Activated T-cell treated with anti-CD3 and anti-CD28 coated beads, Interleukin-2, amount 50 U/mL, for 72 hours (primary cell): ENCODE data around the gene TNC. TPM values are rescaled to one million over a fixed set of nuclear protein-coding genes. Genes with fewer than 3 reads are reported as not detected.

Source experiments
- ATAC-seq, 2 donors: fragments of 150-1000 bp; cut with Tn5 transposase; replicated peaks in 1 of 2; 2 replicates each; pipeline ENCODE4 v1.10.0; 2021; ENCODE audit warnings: moderate library complexity in 2 of 2, mild to moderate bottlenecking in 1 of 2
- DNase-seq, 2 donors: peaks; one replicate each; pipeline ENCODE4 v3.0.0; 2021 to 2022; ENCODE audit warnings: mixed read lengths in 1 of 2
- H3K27ac Mint-ChIP-seq: one replicate; pipeline ENCODE4 v1.8.0; 2022; ENCODE audit warnings: mild to moderate bottlenecking, moderate library complexity, mixed read lengths
- H3K27me3 Mint-ChIP-seq: one replicate; pipeline ENCODE4 v1.8.0; 2022; ENCODE audit warnings: low read depth, mixed read lengths
- H3K36me3 Mint-ChIP-seq, 2 donors: one replicate each; pipeline ENCODE4 v1.8.0; 2022; ENCODE audit warnings: mixed read lengths in 2 of 2, mild to moderate bottlenecking in 1 of 2; ENCODE audit not compliant: insufficient read depth in 2 of 2
- H3K4me1 Mint-ChIP-seq: one replicate; pipeline ENCODE4 v1.8.0; 2022; ENCODE audit warnings: low read depth, mixed read lengths
- H3K4me3 Mint-ChIP-seq, 2 donors: one replicate each; pipeline ENCODE4 v1.8.0; 2022; ENCODE audit warnings: mild to moderate bottlenecking in 2 of 2, mixed read lengths in 2 of 2, moderate library complexity in 2 of 2
- H3K9me3 Mint-ChIP-seq, 2 donors: one replicate each; pipeline ENCODE4 v1.8.0; 2022; ENCODE audit warnings: mixed read lengths in 2 of 2
- total RNA-seq, 2 donors: library from RNA; stranded (reverse); gene quantifications; one replicate each; pipeline ENCODE4 v1.2.3, GENCODE V29; 2022

TNC gene
- 1 to 10 TPM; 3.1 to 4.1 TPM for total RNA-seq

GRCh38 chr9:115117999-115118878, at the start of gene TNC:
TSS of gene TNC (minus strand) at chr9:115118157. CDS start at chr9:115091018, 27,139 bp downstream.
- H3K4me3 Mint-ChIP-seq = peak within 1 kb of the TSS; percentile 46 to 48

GRCh38 chr9:115167175-115167574, 49.2 kb upstream of the TNC start:
- DNase-seq = no peak
- Mint-ChIP-seq H3K27me3 (peaks cover 22% of the 10 kb centered on the region), H3K4me1 (peaks cover 6% of the 10 kb centered on the region), H3K36me3 (peaks cover 0 to 3% of the 10 kb centered on the region in 2 donors), H3K4me3 (no peak overlapping the region), H3K27ac (no peak overlapping the region), H3K9me3 (peaks cover 6 to 7% of the 10 kb centered on the region in 2 donors)
- no peak for ATAC-seq

More at GRCh38 chr9:115117999-115118878, at the start of gene TNC:
- Mint-ChIP-seq H3K9me3 (peaks cover 0 to 2% of the 10 kb centered on the region in 2 donors), H3K4me1 (peaks cover 8% of the 10 kb centered on the region), H3K36me3 (no peaks in the 10 kb centered on the region), H3K27ac (no peak within 1 kb of the TSS), H3K27me3 (peaks cover 95% of the 10 kb centered on the region)
- DNase-seq = no peak
- no peak for ATAC-seq

GRCh38 chr9:115165233-115165632, 47.3 kb upstream of the TNC start:
- Mint-ChIP-seq H3K36me3 (peaks cover 0 to 3% of the 10 kb centered on the region in 2 donors), H3K27ac (no peak overlapping the region), H3K4me3 (no peak overlapping the region), H3K27me3 (peaks cover 18% of the 10 kb centered on the region), H3K4me1 (peaks cover 6% of the 10 kb centered on the region), H3K9me3 (peaks cover 6 to 7% of the 10 kb centered on the region in 2 donors)
- DNase-seq (no peak), ATAC-seq (no peak)

- no peak overlapping the region for H3K27ac Mint-ChIP-seq
- peaks cover 18% of the 10 kb centered on the region for H3K27me3 Mint-ChIP-seq
- no peak for ATAC-seq
- DNase-seq = no peak
- peaks cover 6 to 7% of the 10 kb centered on the region in 2 donors for H3K9me3 Mint-ChIP-seq
- H3K4me1 Mint-ChIP-seq = peaks cover 6% of the 10 kb centered on the region
- H3K36me3 Mint-ChIP-seq = peaks cover 0 to 3% of the 10 kb centered on the region in 2 donors
- H3K4me3 Mint-ChIP-seq = no peak overlapping the region
Measured at GRCh38 chr9:115164511-115164974, 46.6 kb upstream of the TNC start.

- ATAC-seq (no peak), DNase-seq (no peak)
- Mint-ChIP-seq H3K27ac (no peak overlapping the region), H3K9me3 (peaks cover 6 to 7% of the 10 kb centered on the region in 2 donors), H3K27me3 (peaks cover 20% of the 10 kb centered on the region), H3K4me1 (peaks cover 12% of the 10 kb centered on the region), H3K36me3 (peaks cover 0 to 3% of the 10 kb centered on the region in 2 donors), H3K4me3 (no peak overlapping the region)
Measured at GRCh38 chr9:115162946-115163345, 45.0 kb upstream of the TNC start.

- H3K4me1 Mint-ChIP-seq = peaks cover 12% of the 10 kb centered on the region
Measured at GRCh38 chr9:115161446-115161845, 43.5 kb upstream of the TNC start.

GRCh38 chr9:115158661-115159481, 40.9 kb upstream of the TNC start:
- no peak overlapping the region for H3K4me3 Mint-ChIP-seq
- H3K9me3 Mint-ChIP-seq = peaks cover 6 to 7% of the 10 kb centered on the region in 2 donors
- H3K27me3 Mint-ChIP-seq = peaks cover 33% of the 10 kb centered on the region
- no peak for DNase-seq
- peaks cover 0 to 3% of the 10 kb centered on the region in 2 donors for H3K36me3 Mint-ChIP-seq
- peaks cover 6% of the 10 kb centered on the region for H3K4me1 Mint-ChIP-seq
- peak in 1 of 2 donors; percentile 21 for ATAC-seq
- H3K27ac Mint-ChIP-seq = no peak overlapping the region

More at GRCh38 chr9:115161446-115161845, 43.5 kb upstream of the TNC start:
- H3K4me3 Mint-ChIP-seq = no peak overlapping the region
- H3K27ac Mint-ChIP-seq = no peak overlapping the region
- no peak for ATAC-seq
- DNase-seq = no peak
- H3K9me3 Mint-ChIP-seq = peaks cover 6 to 7% of the 10 kb centered on the region in 2 donors
- peaks cover 0 to 3% of the 10 kb centered on the region in 2 donors for H3K36me3 Mint-ChIP-seq
- H3K27me3 Mint-ChIP-seq = peaks cover 31% of the 10 kb centered on the region

GRCh38 chr9:115157245-115157674, 39.3 kb upstream of the TNC start:
- no peaks in the 10 kb centered on the region for H3K36me3 Mint-ChIP-seq
- no peak overlapping the region for H3K27ac Mint-ChIP-seq
- ATAC-seq (peak in 1 of 2 donors; percentile 44), DNase-seq (no peak)
- no peak overlapping the region for H3K4me3 Mint-ChIP-seq
- H3K27me3 Mint-ChIP-seq = peaks cover 30% of the 10 kb centered on the region
- no peaks in the 10 kb centered on the region for H3K9me3 Mint-ChIP-seq
- peaks cover 6% of the 10 kb centered on the region for H3K4me1 Mint-ChIP-seq

- Mint-ChIP-seq H3K9me3 (no peaks in the 10 kb centered on the region), H3K27ac (no peak overlapping the region), H3K27me3 (peaks cover 35% of the 10 kb centered on the region), H3K4me3 (no peak overlapping the region), H3K4me1 (peaks cover 6% of the 10 kb centered on the region), H3K36me3 (no peaks in the 10 kb centered on the region)
- no peak for ATAC-seq
- no peak for DNase-seq
Measured at GRCh38 chr9:115155037-115155436, 37.1 kb upstream of the TNC start.

GRCh38 chr9:115154617-115155016, 36.7 kb upstream of the TNC start:
- DNase-seq (no peak), ATAC-seq (no peak)
- H3K4me1 Mint-ChIP-seq = peaks cover 6% of the 10 kb centered on the region
- H3K27me3 Mint-ChIP-seq = peaks cover 39% of the 10 kb centered on the region
- no peaks in the 10 kb centered on the region for H3K36me3 Mint-ChIP-seq
- no peaks in the 10 kb centered on the region for H3K9me3 Mint-ChIP-seq
- H3K4me3 Mint-ChIP-seq = no peak overlapping the region
- no peak overlapping the region for H3K27ac Mint-ChIP-seq

GRCh38 chr9:115152281-115152820, 34.4 kb upstream of the TNC start:
- ATAC-seq = no peak
- Mint-ChIP-seq H3K27ac (no peak overlapping the region), H3K9me3 (no peaks in the 10 kb centered on the region), H3K36me3 (no peaks in the 10 kb centered on the region), H3K4me1 (no peaks in the 10 kb centered on the region), H3K4me3 (no peak overlapping the region), H3K27me3 (peaks cover 48% of the 10 kb centered on the region)
- DNase-seq = no peak

- no peak overlapping the region for H3K27ac Mint-ChIP-seq
- ATAC-seq (no peak), DNase-seq (no peak)
- H3K4me1 Mint-ChIP-seq = no peaks in the 10 kb centered on the region
- H3K36me3 Mint-ChIP-seq = no peaks in the 10 kb centered on the region
- H3K9me3 Mint-ChIP-seq = no peaks in the 10 kb centered on the region
- H3K27me3 Mint-ChIP-seq = peaks cover 49% of the 10 kb centered on the region
- H3K4me3 Mint-ChIP-seq = no peak overlapping the region
Measured at GRCh38 chr9:115148721-115149120, 30.8 kb upstream of the TNC start.
